Stimulated activated CD4-positive, alpha-beta T cell treated with anti-CD3 and anti-CD28 coated beads, TNF-alpha, amount 100 ng/mL, for 48 hours (primary cell): ENCODE measurements around the gene FLT4.
"Not testable (repeated sequence)": the region's sequence is repeated elsewhere in the genome, so short reads cannot be mapped to it uniquely, and the experiment has no call there.

Experiments
- DNase-seq, 3 donors: peaks; one replicate each; pipeline ENCODE4 v3.0.0-alpha.2; 2020; ENCODE audit warnings: low read depth in 3 of 3

FLT4 gene

DNA sequence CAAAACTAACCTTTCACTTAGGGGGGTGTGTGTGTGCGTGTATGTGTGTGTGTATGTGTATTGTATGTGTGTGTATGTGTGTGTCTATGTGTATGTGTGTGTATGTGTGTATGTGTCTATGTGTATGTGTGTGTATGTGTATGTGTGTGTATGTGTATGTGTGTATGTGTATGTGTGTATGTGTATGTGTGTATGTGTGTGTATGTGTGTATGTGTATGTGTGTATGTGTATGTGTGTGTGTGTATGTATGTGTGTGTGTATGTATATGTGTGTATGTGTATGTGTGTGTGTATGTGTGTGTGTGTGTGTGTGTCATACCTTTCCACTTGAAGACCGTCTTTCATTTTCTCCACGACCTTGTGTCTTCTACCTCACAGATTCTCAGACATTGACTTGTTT is 20.8 kb upstream of the FLT4 start:
- DNase-seq, result no peak

DNA sequence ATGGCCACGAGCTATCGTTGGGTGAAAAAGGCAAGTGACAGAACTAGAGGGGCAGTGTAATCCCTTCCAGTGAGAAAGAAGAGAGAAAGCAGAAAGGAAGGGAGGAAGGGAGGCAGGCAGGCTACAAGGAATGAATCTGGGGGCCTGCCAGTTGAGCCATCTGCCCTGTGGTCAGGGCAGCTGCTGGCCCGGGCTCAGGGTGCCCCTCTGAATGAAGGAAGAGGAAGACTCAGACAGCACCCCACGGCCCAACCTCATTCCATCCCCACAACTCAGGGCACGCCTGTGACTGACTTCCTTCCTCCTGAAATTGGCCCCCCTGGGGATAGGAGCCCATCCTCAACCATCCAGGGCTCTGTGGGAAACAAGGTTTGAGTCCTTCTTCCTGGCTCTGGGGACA is 20.3 kb upstream of the FLT4 start:
- no peak for DNase-seq

DNA sequence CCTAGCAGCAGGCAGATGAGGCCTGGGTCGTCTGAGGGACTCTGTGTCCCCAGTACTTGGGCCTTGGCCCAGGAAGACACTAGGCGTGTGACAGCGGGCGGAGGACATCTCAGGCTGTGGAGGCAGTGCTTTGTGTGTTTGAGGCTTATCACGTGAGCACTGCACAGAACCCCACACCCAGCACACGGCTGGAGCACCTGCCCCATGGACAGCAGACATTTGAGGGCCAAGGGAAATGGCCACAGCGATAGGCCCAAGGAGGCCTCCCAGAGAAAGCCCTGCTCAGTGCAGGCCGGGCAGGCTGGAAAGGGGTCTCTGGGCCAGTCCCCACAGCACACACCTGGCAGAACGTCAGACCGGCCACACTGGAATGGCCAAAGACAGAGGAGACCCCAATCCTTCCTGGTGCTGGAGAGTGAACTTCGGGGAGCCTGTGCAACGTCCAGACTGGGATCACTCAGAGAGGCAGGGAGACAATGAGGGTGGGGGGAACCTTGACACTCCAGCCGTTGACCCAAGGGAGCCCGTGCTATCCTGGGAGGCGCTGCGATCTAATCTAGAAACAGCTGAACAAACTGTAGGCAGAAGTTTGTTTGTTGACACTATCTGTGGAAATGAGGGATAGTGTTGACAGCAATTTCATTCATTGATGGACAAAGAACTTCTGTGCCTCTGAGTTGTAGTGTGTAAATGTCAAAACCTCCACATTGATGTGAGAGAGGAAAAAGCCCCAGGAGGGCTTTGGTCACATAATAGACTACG is 19.6 kb upstream of the FLT4 start:
- DNase-seq, result no peak

DNA sequence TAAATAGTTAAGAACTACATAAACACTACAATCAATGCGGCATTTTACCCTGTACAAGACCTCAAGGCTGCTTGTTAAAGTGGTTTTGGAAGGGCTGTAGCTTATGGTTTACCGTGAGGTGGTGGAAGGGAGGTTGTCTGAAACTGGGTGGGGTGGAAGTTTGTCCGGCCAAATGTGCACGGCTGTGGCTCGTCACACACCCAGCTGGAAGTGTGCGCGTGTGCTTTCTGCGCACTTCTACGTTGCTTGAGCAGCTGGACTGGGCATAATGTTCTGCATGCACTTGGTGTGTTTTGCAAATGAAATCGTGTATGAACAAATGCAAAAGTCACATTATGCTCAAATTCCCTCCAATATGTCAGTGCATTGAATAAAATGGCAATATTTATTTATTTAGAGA is 17.4 kb upstream of the FLT4 start:
- DNase-seq, result no peak

- no peak for DNase-seq
Observed at GRCh38 chr5:180665682-180666404, 16.4 kb upstream of the FLT4 start.

DNA sequence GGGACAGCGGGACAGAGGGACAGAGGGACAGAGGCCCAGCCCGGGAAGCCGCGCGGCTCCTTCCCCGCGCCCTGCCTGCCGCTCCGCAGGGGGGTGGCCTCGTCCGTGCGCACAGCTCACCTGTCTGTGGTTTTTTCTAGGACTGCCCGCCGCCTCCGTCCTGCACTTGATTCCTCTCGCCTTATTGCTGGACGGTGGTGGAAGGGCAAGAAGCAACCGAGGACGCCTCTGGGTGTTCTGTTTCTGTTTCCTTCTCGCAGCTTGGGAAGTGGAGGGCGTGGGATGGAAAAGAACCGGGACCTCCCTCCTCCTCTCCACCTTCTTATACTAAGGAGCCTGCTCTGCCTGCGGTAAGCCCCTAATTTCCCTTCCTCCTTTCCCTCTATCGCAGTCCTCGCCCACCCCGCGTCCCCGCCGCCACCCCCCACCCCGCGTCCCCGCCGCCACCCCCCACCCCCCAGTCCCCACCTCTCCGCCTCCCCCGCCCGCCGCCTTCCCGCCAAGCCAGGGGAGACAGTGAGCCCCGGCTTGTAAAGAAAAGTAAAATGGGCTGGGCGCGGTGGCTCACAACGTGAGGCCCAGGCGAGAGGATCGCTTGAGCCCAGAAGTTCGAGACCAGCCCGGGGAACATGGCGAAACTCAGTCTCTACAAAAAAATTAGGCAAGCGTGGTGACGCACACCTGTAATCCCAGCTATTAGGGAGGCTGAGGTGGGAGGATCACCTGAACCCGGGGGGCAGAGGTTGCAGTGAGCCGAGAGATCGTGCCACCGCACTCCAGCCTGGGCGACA is 9.6 kb upstream of the FLT4 start:
- no peak for DNase-seq

DNA sequence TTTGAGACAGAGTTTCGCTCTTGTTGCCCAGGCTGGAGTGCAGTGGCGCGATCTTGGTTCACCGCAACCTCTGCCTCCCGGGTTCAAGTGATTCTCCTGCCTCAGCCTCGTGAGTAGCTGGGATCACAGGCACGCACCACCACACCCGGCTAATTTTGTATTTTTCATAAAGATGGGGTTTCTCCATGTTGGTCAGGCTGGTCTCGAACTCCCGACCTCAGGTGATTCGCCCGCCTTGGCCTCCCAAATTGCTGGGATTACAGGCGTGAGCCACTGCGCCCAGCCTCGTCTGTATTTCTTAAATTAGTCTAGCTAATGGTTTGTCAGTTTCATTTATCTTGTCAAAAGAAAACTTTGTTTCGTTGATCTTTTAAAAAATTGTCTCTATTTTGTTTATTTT is 5.8 kb upstream of the FLT4 start:
- not testable (repeated sequence) for DNase-seq

- no peak for DNase-seq
Observed at GRCh38 chr5:180652771-180653170, 3.4 kb upstream of the FLT4 start.

DNA sequence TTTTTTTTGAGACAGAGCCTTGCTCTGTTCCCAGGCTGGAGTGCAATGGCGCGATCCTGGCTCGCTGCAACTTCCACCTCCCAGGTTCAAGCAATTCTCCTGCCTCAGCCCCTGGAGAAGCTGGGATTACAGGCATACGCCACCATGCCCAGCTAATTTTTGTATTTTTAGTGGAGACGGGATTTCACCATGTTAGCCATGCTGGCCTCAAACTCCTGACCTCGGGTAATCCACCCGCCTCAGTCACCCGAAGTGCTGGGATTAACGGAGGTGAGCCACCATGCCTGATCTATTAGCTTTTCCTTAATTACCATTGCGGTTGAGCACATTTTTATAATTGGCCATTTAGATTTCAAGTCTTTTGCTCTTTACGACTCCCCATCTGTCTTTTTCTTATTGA is 2.9 kb upstream of the FLT4 start:
- DNase-seq, result no peak

- DNase-seq, result peak in 1 of 3 donors; percentile 14
Observed at GRCh38 chr5:180648658-180649296, 623 bp downstream of the FLT4 start.

DNA sequence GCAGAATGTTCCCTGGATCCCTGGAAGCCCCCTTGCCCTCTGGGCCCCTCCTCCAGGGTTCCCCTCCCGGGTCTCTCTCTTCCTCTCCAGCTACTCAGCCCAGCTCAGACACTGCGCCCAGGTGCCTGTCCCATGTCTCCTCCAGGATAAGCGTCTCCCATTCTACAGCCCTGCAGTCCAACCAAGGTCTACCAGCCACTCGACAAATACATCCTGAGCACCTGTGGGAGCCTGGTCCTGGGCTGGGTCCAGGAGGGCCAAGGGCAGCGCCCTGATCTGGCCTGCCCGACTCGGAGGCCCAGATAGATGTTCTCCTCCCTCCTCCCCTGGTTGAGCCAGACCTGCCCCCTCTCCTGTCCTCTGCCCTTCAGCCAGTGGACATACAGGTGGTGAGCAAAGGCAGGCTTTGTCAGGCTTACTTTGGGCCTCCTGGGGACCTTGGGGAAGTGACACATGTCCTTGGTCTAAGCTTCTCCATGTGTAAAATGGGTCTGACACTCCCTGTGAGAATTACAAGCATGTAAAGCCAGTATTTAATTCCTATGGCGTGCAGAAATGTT is 1.4 kb downstream of the FLT4 start:
- DNase-seq, result no peak

- no peak for DNase-seq
Observed at GRCh38 chr5:180647465-180647864, 1.9 kb downstream of the FLT4 start.

GRCh38 chr5:180646963-180647305 is 2.5 kb downstream of the FLT4 start:
- DNase-seq, result no peak

- no peak for DNase-seq
Observed at GRCh38 chr5:180646289-180646962, 3.0 kb downstream of the FLT4 start.

DNA sequence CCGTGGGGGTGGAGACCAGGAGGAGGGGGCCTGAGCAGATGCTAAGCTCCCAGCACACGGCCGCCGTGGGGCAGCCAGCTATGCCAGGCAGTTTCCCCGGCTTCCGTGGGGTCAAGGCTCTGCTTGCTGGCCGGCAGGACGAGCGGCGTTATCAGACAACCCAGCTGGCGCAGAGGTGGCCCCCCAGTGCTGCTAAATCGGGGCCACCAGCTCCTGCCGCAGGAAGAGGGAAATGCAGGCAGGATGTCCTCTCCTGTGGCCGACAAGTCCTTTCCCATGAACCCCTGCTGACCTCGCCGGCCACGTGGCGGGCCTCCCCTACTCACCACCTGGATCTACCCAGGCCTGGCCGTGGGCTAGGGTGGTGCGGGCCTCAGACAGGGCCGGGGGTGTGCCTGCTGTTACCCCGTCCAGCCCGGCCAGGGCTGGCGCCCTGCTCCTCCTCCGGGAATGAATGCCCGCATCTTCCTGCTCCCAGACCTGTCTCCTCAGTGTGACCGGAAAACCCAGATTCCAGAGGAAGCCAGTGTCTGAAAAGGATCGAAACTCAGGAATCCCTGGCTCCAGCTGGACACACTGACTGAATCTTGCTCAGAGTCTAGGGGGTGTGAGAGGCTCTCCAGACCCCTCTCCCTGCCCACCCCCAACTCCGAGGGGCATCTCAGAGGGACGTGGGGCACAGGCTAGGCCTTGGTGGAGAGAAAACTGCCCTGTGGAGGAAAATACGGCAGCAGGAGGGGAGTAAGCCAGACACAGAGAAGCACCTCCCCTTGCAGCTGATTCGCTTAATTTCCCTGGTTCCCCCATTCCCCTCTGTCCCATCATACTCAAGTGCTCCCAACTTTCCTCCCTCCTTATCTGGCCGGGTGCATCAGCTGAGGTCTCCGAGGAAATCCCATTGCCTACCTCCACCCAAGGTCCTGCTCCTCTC is 3.9 kb downstream of the FLT4 start:
- DNase-seq, result no peak

DNA sequence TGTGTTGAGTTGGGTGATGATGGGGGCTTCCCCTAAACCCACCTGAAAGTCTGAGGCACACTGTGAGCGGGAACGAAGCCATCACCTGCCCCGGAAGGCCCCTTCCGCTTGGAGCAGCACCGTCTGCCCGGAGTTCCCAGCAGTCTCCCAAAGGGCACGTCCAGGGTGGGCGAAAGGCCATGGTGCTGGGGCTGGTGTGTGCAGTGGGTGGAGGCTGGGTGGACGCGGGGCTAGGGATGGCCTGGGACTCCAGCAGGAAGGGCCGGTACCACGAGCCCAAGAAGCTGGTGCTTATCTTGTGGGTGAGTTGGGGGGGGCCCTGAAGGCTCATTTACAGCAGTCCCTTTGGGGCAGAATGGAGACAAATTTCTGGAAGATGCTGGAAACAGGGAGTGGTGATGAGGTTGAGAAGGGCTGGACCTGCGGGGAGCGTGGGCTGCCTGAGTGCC is 4.6 kb downstream of the FLT4 start:
- DNase-seq, result no peak

DNA sequence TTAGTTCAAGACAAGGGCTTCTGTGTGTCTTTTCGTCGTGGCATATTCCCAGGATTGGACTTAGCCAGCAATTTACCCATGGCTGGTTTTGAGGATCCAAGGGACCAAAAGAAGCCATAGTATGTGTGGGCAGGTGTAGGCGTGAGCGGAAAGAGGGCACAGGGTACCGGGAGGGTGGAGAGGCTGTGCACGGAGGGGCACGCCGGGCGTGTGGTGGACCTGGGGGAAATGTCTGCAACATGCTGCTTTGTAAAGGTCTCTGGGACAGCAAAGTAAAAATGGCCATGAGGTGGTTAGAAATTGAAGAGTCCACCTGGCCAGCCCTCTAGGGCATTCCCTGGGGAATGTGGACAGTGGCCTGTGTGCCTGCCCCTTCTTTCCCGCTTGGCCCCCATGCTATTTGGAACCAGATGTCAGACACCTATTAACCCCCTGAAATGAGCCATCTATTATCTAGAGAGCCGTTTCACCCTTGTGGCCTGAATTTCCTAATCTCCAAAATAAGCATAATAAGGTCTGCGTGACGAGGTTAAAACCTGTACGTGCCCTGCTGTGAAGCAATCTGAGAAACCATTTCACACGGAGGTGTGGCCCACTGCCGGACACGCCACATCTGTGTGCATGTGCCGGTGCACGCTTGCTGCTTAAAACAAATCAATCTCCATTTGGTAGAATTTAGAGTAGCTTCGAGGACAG is 5.1 kb downstream of the FLT4 start:
- DNase-seq, result no peak

DNA sequence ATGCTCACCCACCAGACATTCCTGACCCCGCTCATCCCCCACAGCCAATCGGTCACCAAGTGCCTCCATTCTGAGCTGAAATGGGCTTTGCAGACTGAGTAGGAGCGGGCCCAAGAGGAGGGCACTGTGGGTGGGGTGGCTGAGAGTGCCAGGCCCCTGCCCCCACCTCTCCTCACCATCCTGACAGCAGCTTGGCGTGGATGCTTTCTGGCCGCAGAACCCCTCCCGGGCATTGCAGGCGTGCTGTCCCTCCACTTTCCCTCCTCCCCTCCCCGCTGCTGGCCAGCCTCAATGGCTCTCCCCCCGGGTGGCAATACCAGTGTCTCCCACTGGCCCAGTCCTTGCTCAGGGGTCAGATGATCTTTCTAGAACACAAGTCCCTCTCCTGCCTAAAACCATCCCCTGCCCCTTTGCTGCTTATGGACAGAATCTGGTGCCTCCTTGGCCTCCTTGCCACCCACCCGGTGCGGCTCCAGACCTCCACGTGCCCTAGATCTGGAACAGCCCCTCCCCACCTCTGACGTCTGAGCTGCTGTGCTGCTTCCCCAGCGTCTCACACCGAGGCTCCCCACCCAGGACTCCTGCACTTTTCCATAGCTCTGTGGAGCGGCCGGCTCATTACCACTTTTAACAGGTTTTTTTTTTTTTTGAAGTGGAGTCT is 6.1 kb downstream of the FLT4 start:
- no peak for DNase-seq

DNA sequence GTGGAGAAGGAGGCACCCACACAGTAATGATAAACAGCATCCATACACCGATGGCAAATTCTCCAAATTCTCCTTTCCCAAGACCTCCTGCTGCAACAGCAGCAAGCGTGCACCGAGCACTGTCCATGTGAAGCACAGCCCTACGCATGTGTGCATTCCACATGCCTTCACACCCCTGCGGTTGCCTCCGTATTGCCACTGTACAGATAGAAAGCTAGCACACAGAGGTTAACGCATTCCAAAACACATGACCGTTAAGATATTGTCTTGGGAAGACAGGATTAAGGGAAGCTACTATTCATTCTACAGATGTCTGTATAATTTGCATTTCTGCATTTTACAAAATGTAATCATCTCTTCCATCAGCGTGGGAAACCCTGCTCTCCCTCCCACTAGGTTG is 6.6 kb downstream of the FLT4 start:
- DNase-seq, result no peak
